GM12891 (cell line): ENCODE results near the gene FGD2.

Experiments
- PAX5 ChIP-seq: IDR thresholded peaks from 2 replicates; pipeline ENCODE4 v1.6.1; 2011; ENCODE audit warnings: low read length, moderate library complexity, mild to moderate bottlenecking; ENCODE audit not compliant: insufficient read depth, severe bottlenecking
- POLR2A ChIP-seq: IDR thresholded peaks from 2 replicates; pipeline ENCODE4 v1.6.1; 2011; ENCODE audit warnings: low read depth, low read length, control low read depth
- POLR2AphosphoS5 ChIP-seq: IDR thresholded peaks from 2 replicates; pipeline ENCODE4 v1.6.1; 2011; ENCODE audit warnings: low read depth, low read length, control low read depth
- SPI1 ChIP-seq: IDR thresholded peaks from 2 replicates; pipeline ENCODE4 v1.6.1; 2011; ENCODE audit warnings: low read depth, low read length, control low read depth
- TAF1 ChIP-seq: IDR thresholded peaks from 2 replicates; pipeline ENCODE4 v1.6.1; 2011; ENCODE audit warnings: low read depth, low read length, control low read depth

DNA sequence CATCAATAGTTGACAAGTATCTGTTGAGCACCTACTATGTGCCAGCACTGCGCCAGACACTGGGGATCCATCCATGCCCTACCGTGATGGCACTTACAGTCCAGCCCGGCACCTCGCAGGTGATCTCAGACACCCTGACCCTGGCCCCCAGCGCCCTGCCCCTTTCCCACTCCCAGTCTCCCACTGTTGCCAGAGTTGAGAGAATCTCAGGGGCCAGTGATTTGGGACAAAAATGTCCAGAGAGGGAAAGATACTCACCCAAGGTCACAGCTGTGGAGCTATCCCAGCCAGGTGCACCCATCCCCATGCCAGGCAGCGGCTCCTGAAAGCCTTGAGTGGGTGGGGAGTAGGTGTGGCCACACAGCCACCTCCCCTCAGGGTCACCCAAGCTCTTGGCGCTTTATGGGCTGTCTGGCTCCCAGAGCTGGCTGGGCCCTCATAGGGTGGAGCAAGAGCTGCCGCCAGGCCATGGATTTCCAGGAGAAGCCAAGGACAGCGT is 47.6 kb upstream of the FGD2 start:
- no peak for TF ChIP-seq POLR2A
- no peak for TF ChIP-seq POLR2AphosphoS5
- no peak for TF ChIP-seq PAX5
- TF ChIP-seq TAF1 = no peak
- TF ChIP-seq SPI1 = no peak
